Measurements from ENCODE around the gene ATP8B4.

ATP8B4 gene

GRCh38 chr15:50119063-50120040 lies at the start of gene ATP8B4:
Gene ATP8B4 (minus strand): TSS chr15:50119233. CDS start chr15:50106966, 12,267 bp downstream.
- no peak for ATAC-seq
- TF ChIP-seq SNAI2 (CRISPR knock-in tag; IDR thresholded peaks at IDR 0.05) (no peak), POU6F1 (CRISPR knock-in tag; IDR thresholded peaks at IDR 0.05; ENCODE audit: borderline replicate concordance, low read depth) (no peak), ESRRG (CRISPR knock-in tag; IDR thresholded peaks at IDR 0.05) (no peak), TCF4 (CRISPR knock-in tag; IDR thresholded peaks at IDR 0.05; ENCODE audit: borderline replicate concordance) (no peak), CSDC2 (CRISPR knock-in tag; IDR thresholded peaks at IDR 0.05) (no peak), BACH2 (CRISPR knock-in tag; IDR thresholded peaks at IDR 0.05; ENCODE audit: borderline replicate concordance) (no peak), RARB (CRISPR knock-in tag; IDR thresholded peaks at IDR 0.05) (no peak), GLIS3 (CRISPR knock-in tag; IDR thresholded peaks at IDR 0.05) (no peak), ISL1 (CRISPR knock-in tag; IDR thresholded peaks at IDR 0.05) (no peak), CREB5 (CRISPR knock-in tag; IDR thresholded peaks at IDR 0.05; ENCODE audit: low read depth) (no peak), CSRNP3 (CRISPR knock-in tag; IDR thresholded peaks at IDR 0.05) (no peak), ZC3H10 (CRISPR knock-in tag; IDR thresholded peaks at IDR 0.05) (no peak), PATZ1 (CRISPR knock-in tag; IDR thresholded peaks at IDR 0.05; ENCODE audit: borderline replicate concordance) (no peak), ZFP3 (CRISPR knock-in tag; IDR thresholded peaks at IDR 0.05) (no peak), OSR1 (CRISPR knock-in tag; IDR thresholded peaks at IDR 0.05) (no peak), ZNF8 (CRISPR knock-in tag; IDR thresholded peaks at IDR 0.05) (no peak), ZFP30 (CRISPR knock-in tag; IDR thresholded peaks at IDR 0.05) (no peak), ZNF70 (CRISPR knock-in tag; IDR thresholded peaks at IDR 0.05) (no peak)

GRCh38 chr15:50168379-50168778 lies 49.3 kb upstream of the ATP8B4 start:
- no peak for ATAC-seq
- TF ChIP-seq ZFP30 (CRISPR knock-in tag; IDR thresholded peaks at IDR 0.05) (no peak), PATZ1 (CRISPR knock-in tag; IDR thresholded peaks at IDR 0.05; ENCODE audit: borderline replicate concordance) (no peak), POU6F1 (CRISPR knock-in tag; IDR thresholded peaks at IDR 0.05; ENCODE audit: borderline replicate concordance, low read depth) (no peak), RARB (CRISPR knock-in tag; IDR thresholded peaks at IDR 0.05) (no peak), ARNTL (CRISPR knock-in tag; IDR thresholded peaks at IDR 0.05; ENCODE audit: borderline replicate concordance, low read depth) (no peak), ZC3H10 (CRISPR knock-in tag; IDR thresholded peaks at IDR 0.05) (no peak), ISL1 (CRISPR knock-in tag; IDR thresholded peaks at IDR 0.05) (no peak), CSDC2 (CRISPR knock-in tag; IDR thresholded peaks at IDR 0.05) (no peak), PPARA (CRISPR knock-in tag; IDR thresholded peaks at IDR 0.05; ENCODE audit: borderline replicate concordance) (no peak), TCF4 (CRISPR knock-in tag; IDR thresholded peaks at IDR 0.05; ENCODE audit: borderline replicate concordance) (no peak), BACH2 (CRISPR knock-in tag; IDR thresholded peaks at IDR 0.05; ENCODE audit: borderline replicate concordance) (no peak), GLIS3 (CRISPR knock-in tag; IDR thresholded peaks at IDR 0.05) (no peak), ZNF565 (CRISPR knock-in tag; conservative IDR thresholded peaks at IDR 0.05; ENCODE audit: low read depth) (no peak)
